Measurements from ENCODE around the gene LPAR6.

GRCh38 chr13:48400850-48401291, 12.0 kb downstream of the LPAR6 start:
- TF ChIP-seq CTCF (conservative IDR thresholded peaks at IDR 0.05; ENCODE audit: low read depth, low read length) (0 out of 2 replicates have a peak, but pooled peaks have one; percentile 10), EZH2 (IDR thresholded peaks at IDR 0.05; ENCODE audit: low read length, unreplicated experiment) (no peak)

Data from PC-3 (cell line).